Right lobe of liver (tissue), 4 donors: Measurements from ENCODE around the gene HS6ST2.

Experiments
- POLR2A ChIP-seq: fragments of 450-650 bp; IDR thresholded peaks from one replicate; pipeline ENCODE4 v1.6.1; 2017; ENCODE audit warnings: antibody characterized with exemption, mild to moderate bottlenecking
- TF ChIP-seq, protein P1 (sequence below), 4 donors: fragments of 200-600 bp in 3 of 4; fragments of 450-650 bp in 1 of 4; IDR thresholded peaks; one replicate each; pipeline versions ENCODE4 v1.5.1 to v1.8.0; 2016 to 2022; ENCODE audit warnings: antibody characterized with exemption in 4 of 4, mild to moderate bottlenecking in 2 of 4
- donor health status: DM: no; HTN: no; CAD: no.
- donor health status: DM: no; HTN: no; CAD: no.
- donor health status: DM: no; HTN: yes; CAD: no.

DNA sequence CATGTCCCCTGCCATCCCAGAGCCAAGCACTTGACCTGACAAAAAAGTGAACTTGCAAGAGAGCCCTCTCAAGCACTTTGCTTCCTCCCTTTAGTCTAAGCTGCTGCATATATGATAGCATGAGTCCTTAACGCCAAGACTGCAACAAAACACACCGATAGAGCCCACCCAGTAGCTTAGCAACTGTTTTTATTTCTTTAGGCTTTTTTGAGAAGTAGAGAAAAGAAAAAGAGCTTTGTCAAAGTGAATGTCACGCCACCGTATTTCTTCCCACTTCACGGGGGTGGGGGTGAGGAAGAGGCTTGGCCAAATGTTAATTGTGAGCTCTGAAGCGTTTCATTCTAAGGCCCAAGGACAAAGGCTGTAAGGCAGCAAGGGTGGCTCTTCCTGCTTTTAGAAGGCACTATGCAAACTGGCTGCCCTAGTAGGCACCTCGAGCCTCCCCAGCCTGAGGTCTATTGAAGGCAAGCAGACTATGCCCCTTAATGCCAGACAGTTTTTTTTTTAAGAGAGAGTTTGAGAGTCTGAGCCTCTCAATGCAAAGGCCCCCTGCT is 138.6 kb downstream of the HS6ST2 start:
- TF ChIP-seq, protein P1, sequence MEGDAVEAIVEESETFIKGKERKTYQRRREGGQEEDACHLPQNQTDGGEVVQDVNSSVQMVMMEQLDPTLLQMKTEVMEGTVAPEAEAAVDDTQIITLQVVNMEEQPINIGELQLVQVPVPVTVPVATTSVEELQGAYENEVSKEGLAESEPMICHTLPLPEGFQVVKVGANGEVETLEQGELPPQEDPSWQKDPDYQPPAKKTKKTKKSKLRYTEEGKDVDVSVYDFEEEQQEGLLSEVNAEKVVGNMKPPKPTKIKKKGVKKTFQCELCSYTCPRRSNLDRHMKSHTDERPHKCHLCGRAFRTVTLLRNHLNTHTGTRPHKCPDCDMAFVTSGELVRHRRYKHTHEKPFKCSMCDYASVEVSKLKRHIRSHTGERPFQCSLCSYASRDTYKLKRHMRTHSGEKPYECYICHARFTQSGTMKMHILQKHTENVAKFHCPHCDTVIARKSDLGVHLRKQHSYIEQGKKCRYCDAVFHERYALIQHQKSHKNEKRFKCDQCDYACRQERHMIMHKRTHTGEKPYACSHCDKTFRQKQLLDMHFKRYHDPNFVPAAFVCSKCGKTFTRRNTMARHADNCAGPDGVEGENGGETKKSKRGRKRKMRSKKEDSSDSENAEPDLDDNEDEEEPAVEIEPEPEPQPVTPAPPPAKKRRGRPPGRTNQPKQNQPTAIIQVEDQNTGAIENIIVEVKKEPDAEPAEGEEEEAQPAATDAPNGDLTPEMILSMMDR (IDR thresholded peaks at IDR 0.05): no peak
- no peak for TF ChIP-seq POLR2A
